Activated T-helper 17 cell treated with anti-CD3 and anti-CD28 coated beads, Interleukin-2, amount 50 U/mL, for 72 hours (primary cell): Measurements from ENCODE around the gene SORCS2. TPM values are rescaled to one million over a fixed set of nuclear protein-coding genes. Genes with fewer than 3 reads are reported as not detected.

Source experiments
- ATAC-seq: fragments of 150-1000 bp; cut with Tn5 transposase; replicated peaks from 2 replicates; pipeline ENCODE4 v1.10.0; 2021; ENCODE audit warnings: mild to moderate bottlenecking, moderate library complexity
- H3K27ac Mint-ChIP-seq: one replicate; pipeline ENCODE4 v1.8.0; 2022; ENCODE audit warnings: mixed read lengths
- H3K27me3 Mint-ChIP-seq: one replicate; pipeline ENCODE4 v1.8.0; 2022; ENCODE audit warnings: mixed read lengths
- H3K36me3 Mint-ChIP-seq: one replicate; pipeline ENCODE4 v1.8.0; 2022; ENCODE audit warnings: low read depth, mild to moderate bottlenecking, mixed read lengths
- H3K4me1 Mint-ChIP-seq: one replicate; pipeline ENCODE4 v1.8.0; 2022; ENCODE audit warnings: mixed read lengths
- H3K4me3 Mint-ChIP-seq: one replicate; pipeline ENCODE4 v1.8.0; 2022; ENCODE audit warnings: mild to moderate bottlenecking, mixed read lengths
- H3K9me3 Mint-ChIP-seq: one replicate; pipeline ENCODE4 v1.8.0; 2022; ENCODE audit warnings: mixed read lengths
- total RNA-seq, 2 donors: library from RNA; stranded (reverse); gene quantifications; one replicate each; pipeline ENCODE4 v1.2.3, GENCODE V29; 2022

Gene SORCS2
- total RNA-seq, 2 donors from 2014 or later = 0.04 to 0.26 TPM

DNA sequence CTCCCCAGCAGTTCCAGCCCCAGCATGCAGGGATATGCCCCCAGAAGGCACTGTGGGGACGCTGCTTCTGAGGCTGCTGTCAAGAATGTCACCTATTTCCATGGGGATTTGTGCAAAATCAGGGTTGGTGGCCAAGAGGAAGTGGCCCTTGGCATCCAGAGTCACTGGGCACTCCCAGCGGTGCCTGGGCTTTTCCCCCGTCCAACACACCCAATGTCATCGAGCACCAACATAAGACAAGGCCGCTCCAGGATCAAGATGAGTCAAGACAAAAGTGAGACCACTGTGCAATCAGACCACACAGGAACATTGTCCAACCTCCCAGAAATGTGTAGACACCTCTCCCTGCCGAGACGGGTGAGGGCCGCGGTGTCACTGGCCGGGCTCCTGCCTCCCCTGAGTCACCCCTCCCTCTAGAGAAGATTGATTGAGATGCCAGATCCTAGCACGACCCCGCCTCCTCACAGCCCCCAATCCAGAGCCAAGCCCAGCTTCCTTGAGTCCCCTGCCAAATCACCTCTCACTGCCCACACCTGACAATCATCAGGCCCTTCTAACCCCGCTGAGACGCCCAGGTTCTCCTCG is 553.1 kb downstream of the SORCS2 start:
- ATAC-seq = no peak
- Mint-ChIP-seq H3K27ac (no peak overlapping the region), H3K4me1 (peaks cover 20% of the 10 kb centered on the region), H3K36me3 (no peaks in the 10 kb centered on the region), H3K9me3 (no peaks in the 10 kb centered on the region), H3K4me3 (no peak overlapping the region), H3K27me3 (no peaks in the 10 kb centered on the region)

GRCh38 chr4:7746351-7747061 is 554.2 kb downstream of the SORCS2 start:
- H3K4me1 Mint-ChIP-seq = peaks cover 20% of the 10 kb centered on the region
- peak overlapping the region; percentile 39 for H3K27ac Mint-ChIP-seq
- H3K27me3 Mint-ChIP-seq = no peaks in the 10 kb centered on the region
- no peaks in the 10 kb centered on the region for H3K9me3 Mint-ChIP-seq
- H3K36me3 Mint-ChIP-seq = no peaks in the 10 kb centered on the region
- ATAC-seq = no peak
- H3K4me3 Mint-ChIP-seq = no peak overlapping the region

DNA sequence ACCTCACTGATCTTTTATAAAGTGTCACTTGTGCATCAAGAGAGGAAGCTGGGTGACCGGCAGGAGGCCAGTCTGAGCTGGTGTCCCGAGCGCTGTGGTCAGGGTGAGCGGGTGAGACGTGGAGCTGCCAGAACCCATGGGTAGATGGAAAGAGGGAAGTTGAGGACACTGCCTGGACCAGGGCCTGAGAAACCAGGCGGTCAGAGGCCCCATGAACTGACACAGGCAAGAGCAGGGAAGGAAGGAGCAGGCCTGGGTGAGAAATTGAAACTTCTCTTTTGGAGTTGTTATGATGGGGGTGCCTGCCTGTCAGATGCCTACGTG is 554.7 kb downstream of the SORCS2 start:
- no peak for ATAC-seq
- Mint-ChIP-seq H3K4me1 (peaks cover 20% of the 10 kb centered on the region), H3K27me3 (no peaks in the 10 kb centered on the region), H3K27ac (peak overlapping the region; percentile 39), H3K9me3 (no peaks in the 10 kb centered on the region), H3K4me3 (no peak overlapping the region), H3K36me3 (no peaks in the 10 kb centered on the region)

DNA sequence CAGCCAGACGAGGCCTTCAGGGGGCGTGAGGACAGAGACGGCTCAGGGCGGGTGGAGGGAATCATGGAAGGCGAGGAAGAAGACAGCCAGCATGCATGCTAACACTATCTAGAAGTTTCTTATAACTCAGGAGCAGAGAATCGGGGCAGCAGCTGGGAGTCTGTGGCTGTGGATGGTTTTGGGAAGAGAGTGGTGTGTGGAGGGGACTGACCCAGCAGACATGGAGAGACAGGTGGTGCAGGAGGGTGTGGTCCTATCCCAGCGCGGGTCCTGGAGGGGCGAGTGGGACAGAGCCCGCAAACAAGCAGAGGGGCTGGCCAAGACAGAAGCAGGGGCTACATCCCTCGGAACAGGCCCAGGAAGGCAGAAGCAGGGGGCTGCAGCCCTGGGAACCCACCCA is 555.2 kb downstream of the SORCS2 start:
- Mint-ChIP-seq H3K27ac (peak overlapping the region; percentile 39), H3K27me3 (no peaks in the 10 kb centered on the region), H3K4me3 (no peak overlapping the region), H3K9me3 (no peaks in the 10 kb centered on the region), H3K4me1 (peaks cover 20% of the 10 kb centered on the region), H3K36me3 (no peaks in the 10 kb centered on the region)
- ATAC-seq = no peak

DNA sequence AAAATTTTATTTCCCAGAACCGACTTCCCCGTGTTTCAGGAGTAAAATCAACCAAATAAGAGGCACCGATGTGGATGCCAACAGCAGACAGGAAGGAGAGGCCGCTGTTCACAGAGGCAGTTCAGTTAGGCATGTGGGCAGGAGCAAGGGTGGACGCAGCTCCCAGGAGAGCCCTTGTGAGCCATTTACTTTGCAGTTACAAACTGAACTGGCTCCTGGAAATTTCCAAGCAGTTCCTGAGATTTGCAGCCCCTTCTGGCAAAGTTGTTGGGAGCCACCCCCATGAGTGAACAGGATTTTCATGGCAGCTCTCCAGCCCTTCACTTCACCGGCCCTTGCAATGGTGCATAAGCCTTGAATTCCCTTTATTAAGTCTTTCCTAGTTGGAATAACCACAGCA is 558.2 kb downstream of the SORCS2 start:
- Mint-ChIP-seq H3K4me1 (peaks cover 17% of the 10 kb centered on the region), H3K9me3 (no peaks in the 10 kb centered on the region), H3K4me3 (no peak overlapping the region), H3K27ac (no peak overlapping the region), H3K27me3 (no peaks in the 10 kb centered on the region), H3K36me3 (no peaks in the 10 kb centered on the region)
- no peak for ATAC-seq

DNA sequence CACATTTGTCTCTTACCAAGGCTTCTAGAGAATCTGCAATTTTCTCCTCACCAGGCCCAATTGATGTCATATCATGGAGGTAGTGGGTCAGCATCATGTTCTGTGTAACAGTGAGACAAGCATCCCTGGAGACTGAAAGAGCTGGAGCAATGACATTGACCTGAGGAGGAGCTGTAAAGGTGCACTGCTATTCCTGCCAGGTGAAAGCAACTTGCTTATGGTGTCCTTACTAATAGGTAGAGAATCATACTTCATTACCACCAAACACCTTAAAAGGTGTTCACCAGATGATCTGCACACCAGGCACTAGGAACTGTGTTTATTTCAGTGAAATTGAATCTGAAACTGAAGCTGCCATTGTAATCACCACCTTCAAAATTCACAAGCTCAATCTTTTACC is 558.6 kb downstream of the SORCS2 start:
- Mint-ChIP-seq H3K9me3 (no peaks in the 10 kb centered on the region), H3K36me3 (no peaks in the 10 kb centered on the region), H3K4me3 (no peak overlapping the region), H3K4me1 (peaks cover 17% of the 10 kb centered on the region), H3K27me3 (no peaks in the 10 kb centered on the region), H3K27ac (no peak overlapping the region)
- no peak for ATAC-seq

DNA sequence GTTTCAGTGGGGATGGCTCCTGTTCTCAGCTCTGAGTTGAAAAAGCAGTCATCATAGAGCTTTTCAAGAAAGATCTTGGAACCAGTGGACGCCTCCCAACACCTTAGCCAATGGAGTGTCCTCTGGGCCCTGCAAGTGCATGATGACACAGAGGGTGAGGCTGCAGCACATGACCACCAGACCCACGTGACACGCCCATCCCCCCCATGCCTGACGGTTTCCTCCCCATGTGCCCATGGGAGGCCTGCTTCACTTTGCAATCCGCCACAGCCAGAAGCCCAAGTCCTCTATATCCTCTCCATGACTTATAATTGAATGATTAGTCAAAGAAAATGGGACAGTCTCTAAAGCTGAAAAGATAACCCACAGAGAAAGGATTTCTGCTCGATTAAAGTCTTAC is 560.3 kb downstream of the SORCS2 start:
- no peaks in the 10 kb centered on the region for H3K27me3 Mint-ChIP-seq
- no peaks in the 10 kb centered on the region for H3K9me3 Mint-ChIP-seq
- ATAC-seq = no peak
- no peak overlapping the region for H3K4me3 Mint-ChIP-seq
- no peaks in the 10 kb centered on the region for H3K36me3 Mint-ChIP-seq
- peaks cover 17% of the 10 kb centered on the region for H3K4me1 Mint-ChIP-seq
- no peak overlapping the region for H3K27ac Mint-ChIP-seq

GRCh38 chr4:7753271-7753670 is 560.9 kb downstream of the SORCS2 start:
- Mint-ChIP-seq H3K4me1 (peaks cover 17% of the 10 kb centered on the region), H3K36me3 (no peaks in the 10 kb centered on the region), H3K4me3 (no peak overlapping the region), H3K9me3 (no peaks in the 10 kb centered on the region), H3K27me3 (no peaks in the 10 kb centered on the region), H3K27ac (no peak overlapping the region)
- ATAC-seq = no peak

DNA sequence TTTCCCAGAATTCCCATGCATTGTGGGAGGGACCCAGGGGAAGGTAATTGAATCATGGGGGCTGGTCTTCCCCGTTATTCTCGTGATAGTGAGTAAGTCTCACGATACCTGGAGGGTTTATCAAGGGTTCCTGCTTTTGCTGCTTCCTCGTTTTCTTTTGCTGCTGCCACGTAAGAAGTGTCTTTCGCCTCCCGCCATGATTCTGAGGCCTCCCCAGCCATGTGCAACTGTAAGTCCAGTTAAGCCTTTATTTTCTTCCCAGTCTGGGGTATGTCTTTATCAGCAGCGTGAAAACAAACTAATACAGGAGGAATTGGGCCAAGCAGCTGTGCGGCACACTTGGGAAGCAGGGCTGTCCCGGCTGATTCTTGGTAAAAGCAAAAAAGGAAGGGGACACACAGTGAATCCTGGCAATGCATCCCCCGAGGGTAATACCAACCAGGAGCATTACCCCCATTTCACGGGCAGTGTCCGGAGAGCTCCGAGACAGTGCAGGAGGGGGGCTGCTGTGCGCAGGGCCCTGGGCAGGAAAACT is 561.7 kb downstream of the SORCS2 start:
- Mint-ChIP-seq H3K9me3 (no peaks in the 10 kb centered on the region), H3K27ac (no peak overlapping the region), H3K36me3 (no peaks in the 10 kb centered on the region), H3K4me1 (peaks cover 15% of the 10 kb centered on the region), H3K27me3 (no peaks in the 10 kb centered on the region), H3K4me3 (no peak overlapping the region)
- ATAC-seq = no peak

DNA sequence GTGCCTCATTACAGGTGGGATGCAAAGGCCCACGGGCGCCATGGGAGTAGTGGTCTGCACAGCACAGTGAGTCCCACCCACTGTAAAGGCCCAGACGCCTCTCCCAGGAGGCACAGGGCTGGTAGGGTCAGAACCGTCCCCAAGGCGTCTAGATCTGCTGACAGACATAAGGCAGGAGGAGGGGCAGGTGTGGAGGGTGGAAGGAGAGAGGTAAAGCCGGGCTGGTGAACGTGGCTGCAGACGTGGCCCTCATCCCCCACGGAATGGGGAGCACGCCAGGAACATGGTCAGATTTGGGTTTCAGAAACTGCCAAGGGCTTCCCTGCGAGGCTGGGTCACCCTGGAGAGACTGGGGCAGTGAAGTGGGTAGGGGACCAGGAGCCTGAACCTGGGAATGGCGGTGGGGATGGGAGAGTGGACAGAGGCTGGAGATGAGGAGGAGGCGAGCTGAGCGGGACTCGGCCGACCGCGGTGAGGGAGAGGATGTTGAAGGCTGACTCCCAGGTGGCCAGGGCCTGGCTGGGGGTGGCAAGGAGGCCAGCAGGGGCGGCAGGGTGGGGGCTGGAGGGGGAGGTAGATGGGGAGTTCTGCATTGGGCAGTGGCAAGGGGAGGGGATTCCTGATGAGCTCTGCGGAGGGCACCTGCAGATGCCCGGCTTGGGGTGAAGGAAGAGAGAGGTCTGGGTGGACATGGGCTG is 562.4 kb downstream of the SORCS2 start:
- Mint-ChIP-seq H3K9me3 (no peaks in the 10 kb centered on the region), H3K4me3 (no peak overlapping the region), H3K27ac (no peak overlapping the region), H3K36me3 (no peaks in the 10 kb centered on the region), H3K27me3 (no peaks in the 10 kb centered on the region), H3K4me1 (peaks cover 13% of the 10 kb centered on the region)
- ATAC-seq = no peak

GRCh38 chr4:7755561-7755960 is 563.2 kb downstream of the SORCS2 start:
- Mint-ChIP-seq H3K27me3 (no peaks in the 10 kb centered on the region), H3K4me1 (peaks cover 9% of the 10 kb centered on the region), H3K9me3 (no peaks in the 10 kb centered on the region), H3K27ac (no peak overlapping the region), H3K36me3 (no peaks in the 10 kb centered on the region), H3K4me3 (no peak overlapping the region)
- no peak for ATAC-seq

DNA sequence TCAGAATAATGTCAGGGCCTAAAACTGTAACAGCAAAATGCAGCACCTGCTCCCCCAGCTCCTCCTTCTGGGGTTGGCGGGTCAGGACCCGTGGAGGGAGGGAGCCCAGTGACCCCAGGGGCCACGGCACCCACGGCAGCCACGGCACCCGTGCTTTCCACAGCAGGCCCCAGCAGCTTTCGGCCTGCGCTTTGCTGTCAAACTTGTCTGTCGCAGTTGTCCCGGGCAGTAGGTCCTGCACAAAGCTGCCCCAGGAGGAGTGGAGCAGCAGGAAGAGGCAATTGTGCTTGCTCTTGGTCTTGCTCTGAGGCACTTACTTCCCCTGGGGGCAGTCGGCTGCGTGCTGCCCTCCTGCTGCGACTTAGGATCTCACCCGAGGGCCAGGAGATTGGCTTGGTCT is 563.7 kb downstream of the SORCS2 start:
- H3K27ac Mint-ChIP-seq = no peak overlapping the region

GRCh38 chr4:7756561-7757355 is 564.4 kb downstream of the SORCS2 start:
- H3K4me1 Mint-ChIP-seq = peaks cover 9% of the 10 kb centered on the region
- peaks cover 5% of the 10 kb centered on the region for H3K36me3 Mint-ChIP-seq
- H3K27me3 Mint-ChIP-seq = no peaks in the 10 kb centered on the region
- H3K4me3 Mint-ChIP-seq = no peak overlapping the region
- no peak overlapping the region for H3K27ac Mint-ChIP-seq
- H3K9me3 Mint-ChIP-seq = no peaks in the 10 kb centered on the region
- no peak for ATAC-seq

More for the DNA sequence above, 563.7 kb downstream of the SORCS2 start:
- ATAC-seq = no peak
- H3K4me1 Mint-ChIP-seq = peaks cover 9% of the 10 kb centered on the region
- H3K27me3 Mint-ChIP-seq = no peaks in the 10 kb centered on the region
- no peak overlapping the region for H3K4me3 Mint-ChIP-seq
- no peaks in the 10 kb centered on the region for H3K9me3 Mint-ChIP-seq
- H3K36me3 Mint-ChIP-seq = no peaks in the 10 kb centered on the region
